DMS53 (cell line): Measurements from ENCODE around the gene BRAT1.
A peak's percentile ranks its signal among the peaks of the same experiment; 100 is the strongest.

Source experiments
- DNase-seq: peaks from one replicate; lab custom pipeline; 2025; lab: John Stamatoyannopoulos, UW

BRAT1 gene

GRCh38 chr7:2523461-2523936, 31.8 kb downstream of the BRAT1 start:
- DNase-seq: peak; percentile 90

GRCh38 chr7:2522780-2523433, 32.4 kb downstream of the BRAT1 start:
- DNase-seq: peak; percentile 82

GRCh38 chr7:2521952-2522591, 33.3 kb downstream of the BRAT1 start:
- peak; percentile 74 for DNase-seq

DNA sequence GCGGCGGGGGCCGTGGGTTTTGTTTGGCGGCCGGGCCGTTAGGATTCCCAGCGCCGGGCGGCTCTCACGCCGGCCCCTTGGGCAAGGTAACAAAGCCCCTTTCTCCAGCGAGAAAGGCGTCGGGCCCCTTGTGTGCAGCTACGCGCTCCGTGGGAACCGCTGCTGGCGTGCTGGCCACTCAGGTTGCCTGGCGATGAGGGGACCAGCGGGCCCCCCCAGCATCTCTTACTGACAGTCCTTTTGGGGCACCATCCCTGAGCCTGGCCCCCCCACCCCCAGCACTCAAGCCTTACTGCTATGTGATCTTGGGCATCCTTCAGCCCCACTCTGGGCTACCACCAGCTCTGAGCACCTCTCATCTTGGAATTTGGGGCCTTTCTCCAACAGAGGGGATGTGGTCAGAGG, 34.0 kb downstream of the BRAT1 start:
- DNase-seq: peak; percentile 47

- DNase-seq: peak; percentile 45
Observed at GRCh38 chr7:2520761-2521290, 34.5 kb downstream of the BRAT1 start.

DNA sequence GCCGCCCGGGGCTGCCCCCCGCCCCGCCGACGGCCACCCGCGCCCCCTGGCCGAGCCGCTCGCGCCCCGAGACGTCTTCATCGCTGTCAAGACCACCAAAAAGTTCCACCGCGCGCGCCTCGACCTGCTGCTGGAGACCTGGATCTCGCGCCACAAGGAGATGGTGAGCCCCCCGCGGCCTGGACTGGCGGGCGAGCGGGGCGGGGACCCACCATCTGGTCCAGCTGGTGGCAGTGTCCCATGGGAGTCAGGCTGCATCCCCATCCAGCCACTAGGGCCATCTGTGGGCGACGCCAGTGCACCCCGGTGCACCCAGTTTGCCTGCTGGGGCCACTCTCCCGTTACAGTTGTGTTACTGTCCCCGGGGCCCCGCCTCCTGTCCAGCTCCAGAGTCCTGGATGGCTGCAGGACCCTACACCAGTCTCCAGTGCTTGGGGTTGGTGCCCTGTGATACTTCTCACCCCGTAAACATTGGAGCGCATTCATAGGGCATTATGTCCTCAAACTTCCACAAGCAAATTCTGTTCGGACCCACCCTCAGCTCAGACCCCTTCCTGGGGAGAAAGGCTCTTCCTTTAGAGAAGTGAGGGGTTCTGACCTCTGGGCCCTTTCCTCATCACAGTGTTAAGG, 35.1 kb downstream of the BRAT1 start:
- DNase-seq: peak; percentile 71

DNA sequence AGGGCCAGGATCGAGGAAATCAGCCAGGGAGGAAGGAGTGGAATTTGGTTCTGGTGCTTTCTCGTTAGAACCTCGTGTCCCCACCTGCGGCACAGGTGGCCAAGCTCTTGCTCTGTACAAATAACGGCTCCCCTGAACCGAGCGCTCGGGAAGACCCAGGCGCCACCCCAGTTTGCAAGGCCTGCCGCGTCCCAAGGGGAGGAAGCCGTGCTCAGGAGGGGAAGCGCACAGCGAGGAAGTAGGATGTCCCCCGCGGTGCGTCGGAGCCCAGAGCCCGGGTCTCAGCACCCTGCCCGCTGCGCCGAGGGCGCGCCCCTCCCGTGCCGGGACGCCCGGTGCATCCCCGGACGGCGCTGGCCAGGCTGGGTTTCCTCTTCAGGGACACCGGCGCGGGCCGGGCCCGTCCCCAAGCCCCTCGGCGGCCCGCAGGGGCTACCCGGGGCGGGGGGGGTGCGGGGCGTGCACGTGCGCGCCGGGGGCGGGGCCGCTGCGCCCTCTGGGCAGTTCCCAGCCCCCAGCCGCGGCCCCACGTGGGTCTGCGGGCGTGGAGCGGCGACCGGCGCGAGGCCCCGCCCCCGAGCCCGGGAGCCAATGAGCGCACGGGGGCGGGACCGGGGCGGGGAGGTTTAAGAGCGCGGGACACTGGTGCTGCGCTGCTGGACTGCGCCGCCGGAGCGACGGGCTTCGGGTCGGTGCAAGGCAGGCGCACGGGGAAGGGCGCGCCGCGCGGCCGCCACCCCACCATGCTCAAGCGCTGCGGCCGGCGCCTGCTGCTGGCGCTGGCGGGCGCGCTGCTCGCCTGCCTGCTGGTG, 36.0 kb downstream of the BRAT1 start, which contains the start of gene LFNG:
Gene LFNG (plus strand): TSS at position 656 of the 812 bp plus-strand sequence. CDS start 88 bp downstream, at position 744.
- DNase-seq: peak; percentile 97

- peak; percentile 83 for DNase-seq
Observed at GRCh38 chr7:2518737-2519118, 36.6 kb downstream of the BRAT1 start.

- DNase-seq: peak; percentile 95
Observed at GRCh38 chr7:2517678-2518507, 37.4 kb downstream of the BRAT1 start.

GRCh38 chr7:2517026-2517425, 38.3 kb downstream of the BRAT1 start:
- DNase-seq: no peak

- no peak for DNase-seq
Observed at GRCh38 chr7:2516194-2516555, 39.1 kb downstream of the BRAT1 start.

- no peak for DNase-seq
Observed at GRCh38 chr7:2515424-2516193, 39.7 kb downstream of the BRAT1 start.

- no peak for DNase-seq
Observed at GRCh38 chr7:2514473-2515423, 40.6 kb downstream of the BRAT1 start.

GRCh38 chr7:2513702-2514101, 41.6 kb downstream of the BRAT1 start:
- no peak for DNase-seq

DNA sequence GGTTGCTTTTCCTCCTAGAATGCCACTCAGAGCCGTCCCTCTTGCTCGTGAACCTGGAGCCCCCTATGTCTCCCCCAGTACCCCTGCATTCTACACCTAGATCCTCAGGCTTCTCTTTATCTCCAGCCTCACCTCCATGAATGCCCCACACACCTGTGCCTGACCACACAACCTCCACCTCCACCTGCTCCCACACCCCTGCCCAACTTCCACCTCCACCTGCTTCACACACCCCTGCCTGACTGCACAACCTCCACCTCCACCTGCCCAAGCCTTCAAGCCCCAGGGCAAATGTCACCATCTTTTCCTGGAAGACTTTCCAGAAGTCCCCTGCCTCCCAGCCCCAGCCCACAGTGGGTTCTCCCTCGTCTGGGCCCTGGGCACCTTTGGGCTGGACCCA, 42.6 kb downstream of the BRAT1 start:
- DNase-seq: peak; percentile 79

GRCh38 chr7:2512179-2512661, 43.1 kb downstream of the BRAT1 start:
- DNase-seq: peak; percentile 88

- peak; percentile 82 for DNase-seq
Observed at GRCh38 chr7:2511769-2512168, 43.6 kb downstream of the BRAT1 start.

GRCh38 chr7:2510909-2511768, 44.2 kb downstream of the BRAT1 start:
- peak; percentile 97 for DNase-seq
